Activated CD8-positive, alpha-beta T cell treated with anti-CD3 and anti-CD28 coated beads for 36 hours (primary cell): ENCODE measurements around the gene ITGA6. TPM values are rescaled to one million over a fixed set of nuclear protein-coding genes. Genes with fewer than 3 reads are reported as not detected.
A peak's percentile ranks its signal among the peaks of the same experiment; 100 is the strongest.

ENCODE experiments used
- ATAC-seq: fragments of 200-7000 bp; cut with Tn5 transposase; one replicate; pipeline ENCODE4 v1.10.0; 2021; ENCODE audit warnings: mild to moderate bottlenecking, moderate library complexity
- CTCF ChIA-PET: fragments of 350-600 bp; sonication (Branson Sonifier 250); formaldehyde crosslinking; loops from one replicate; lab custom pipeline; 2021; ENCODE audit warnings: antibody characterized with exemption; lab: Charles Lee
- POLR2A ChIA-PET: fragments of 350-600 bp; sonication (Branson Sonifier 250); formaldehyde crosslinking; loops from one replicate; lab custom pipeline; 2021; ENCODE audit warnings: antibody characterized with exemption; lab: Charles Lee
- DNase-seq: peaks from one replicate; pipeline ENCODE4 v3.0.0-alpha.2; 2020
- H3K27ac Mint-ChIP-seq: one replicate; pipeline ENCODE4 v1.8.0; 2021; ENCODE audit warnings: mild to moderate bottlenecking, mixed read lengths
- H3K27me3 Mint-ChIP-seq: one replicate; pipeline ENCODE4 v1.8.0; 2021; ENCODE audit warnings: mixed read lengths
- H3K36me3 Mint-ChIP-seq: one replicate; pipeline ENCODE4 v1.8.0; 2021; ENCODE audit warnings: low read depth, mixed read lengths
- H3K4me1 Mint-ChIP-seq: one replicate; pipeline ENCODE4 v1.8.0; 2021; ENCODE audit warnings: low read depth, mixed read lengths
- H3K4me3 Mint-ChIP-seq: one replicate; pipeline ENCODE4 v1.8.0; 2021; ENCODE audit warnings: mild to moderate bottlenecking, moderate library complexity, mixed read lengths
- H3K9me3 Mint-ChIP-seq: one replicate; pipeline ENCODE4 v1.8.0; 2021; ENCODE audit warnings: mixed read lengths
- CTCF ChIP-seq: fragments of 200-600 bp; IDR thresholded peaks from one replicate; pipeline ENCODE4 v1.8.0; 2022; ENCODE audit warnings: antibody characterized with exemption, mild to moderate bottlenecking
- intact Hi-C: fragments of 100-400 bp; cut with micrococcal nuclease; formaldehyde crosslinking; loops from one replicate; pipeline ENCODE4 v1.10.0; 2022
- total RNA-seq, 2 experiments: library from RNA; stranded (reverse); gene quantifications; one replicate each; pipeline ENCODE4 v1.2.3, GENCODE V29; 2021

The ITGA6 gene
- total RNA-seq, 2 experiments from 2014 or later = 7.9 to 8.4 TPM

DNA sequence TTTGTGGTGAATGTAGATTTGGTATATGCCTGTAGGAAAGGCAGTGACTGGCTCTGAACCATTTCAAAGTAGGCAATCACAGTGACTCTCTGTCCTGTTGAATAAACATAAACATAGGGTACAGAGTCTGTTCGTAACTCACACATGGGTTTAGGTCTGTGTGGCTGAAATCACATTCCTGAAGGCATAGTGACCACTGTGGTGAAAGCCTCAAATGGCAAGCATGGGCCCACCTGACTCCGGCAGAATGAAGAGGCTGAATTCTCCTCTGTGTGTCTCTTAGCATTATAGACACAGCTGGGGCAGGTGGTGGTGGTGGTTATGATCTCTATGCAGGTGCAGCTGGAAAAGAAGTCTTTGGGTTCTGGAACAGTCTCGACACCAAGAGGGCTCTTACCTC lies 61.2 kb downstream of the ITGA6 start:
- H3K27ac Mint-ChIP-seq = no peak overlapping the region
- POLR2A ChIA-PET = no interaction called here
- ATAC-seq (no peak), DNase-seq (no peak)
- no peak overlapping the region for H3K4me3 Mint-ChIP-seq
- intact Hi-C loops = no loop called here
- peaks cover 41% of the 10 kb centered on the region for H3K36me3 Mint-ChIP-seq
- no peaks in the 10 kb centered on the region for H3K9me3 Mint-ChIP-seq
- H3K27me3 Mint-ChIP-seq = no peaks in the 10 kb centered on the region
- peaks cover 39% of the 10 kb centered on the region for H3K4me1 Mint-ChIP-seq
- no peak for TF ChIP-seq CTCF
- CTCF ChIA-PET = interaction anchor here (2.3 kb wide), 1 partner anchor 22 kb away, joined by 8 read pairs; no protein-coding TSS in a partner anchor

GRCh38 chr2:172489681-172490080 lies 62.3 kb downstream of the ITGA6 start:
- H3K36me3 Mint-ChIP-seq = peaks cover 45% of the 10 kb centered on the region
- intact Hi-C loops = no loop called here
- ATAC-seq = no peak
- H3K9me3 Mint-ChIP-seq = no peaks in the 10 kb centered on the region
- POLR2A ChIA-PET = no interaction called here
- H3K4me1 Mint-ChIP-seq = peaks cover 42% of the 10 kb centered on the region
- no peaks in the 10 kb centered on the region for H3K27me3 Mint-ChIP-seq
- H3K4me3 Mint-ChIP-seq = no peak overlapping the region
- CTCF ChIA-PET = no interaction called here
- TF ChIP-seq CTCF = no peak
- H3K27ac Mint-ChIP-seq = no peak overlapping the region
- DNase-seq = no peak

GRCh38 chr2:172496160-172496608 lies 68.8 kb downstream of the ITGA6 start:
- Mint-ChIP-seq H3K27me3 (no peaks in the 10 kb centered on the region), H3K9me3 (peaks cover 4% of the 10 kb centered on the region), H3K36me3 (peaks cover 48% of the 10 kb centered on the region), H3K4me3 (peak overlapping the region; percentile 24), H3K27ac (peak overlapping the region; percentile 95), H3K4me1 (peaks cover 65% of the 10 kb centered on the region)
- DNase-seq (peak; percentile 18), ATAC-seq (peak; percentile 72)
- intact Hi-C loops = no loop called here
- POLR2A ChIA-PET = no interaction called here
- TF ChIP-seq CTCF = no peak
- CTCF ChIA-PET = interaction anchor here (0.9 to 2.4 kb wide), 6 partner anchors 11 to 369 kb away, joined by 3 to 19 read pairs (median 4); no protein-coding TSS in a partner anchor

DNA sequence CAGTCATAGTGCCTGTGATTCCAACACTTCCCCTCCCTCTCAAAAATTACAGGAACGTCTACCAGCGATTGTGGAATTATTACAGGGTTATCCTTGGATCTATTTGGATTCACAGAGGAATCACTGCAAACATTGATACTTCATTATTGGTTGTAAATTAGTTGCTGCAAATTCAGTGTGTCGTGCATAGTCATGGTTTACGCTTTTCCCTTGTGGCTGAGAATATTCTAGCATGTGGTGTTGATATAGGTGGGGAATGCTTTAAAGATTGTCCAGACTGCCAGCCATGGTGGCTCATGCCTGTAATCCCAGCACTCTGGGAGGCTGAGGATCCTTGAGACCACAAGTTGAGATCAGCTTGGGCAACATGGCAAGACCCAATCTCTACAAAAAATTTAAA lies 79.8 kb downstream of the ITGA6 start:
- ATAC-seq (no peak), DNase-seq (no peak)
- H3K27me3 Mint-ChIP-seq = no peaks in the 10 kb centered on the region
- H3K27ac Mint-ChIP-seq = no peak overlapping the region
- CTCF ChIA-PET = no interaction called here
- peaks cover 54% of the 10 kb centered on the region for H3K36me3 Mint-ChIP-seq
- H3K4me3 Mint-ChIP-seq = no peak overlapping the region
- TF ChIP-seq CTCF = no peak
- POLR2A ChIA-PET = interaction anchor here (1.3 kb wide), 1 partner anchor 9 kb away, joined by 4 read pairs; no protein-coding TSS in a partner anchor
- peaks cover 36% of the 10 kb centered on the region for H3K4me1 Mint-ChIP-seq
- H3K9me3 Mint-ChIP-seq = peaks cover 6% of the 10 kb centered on the region
- intact Hi-C loops = no loop called here

DNA sequence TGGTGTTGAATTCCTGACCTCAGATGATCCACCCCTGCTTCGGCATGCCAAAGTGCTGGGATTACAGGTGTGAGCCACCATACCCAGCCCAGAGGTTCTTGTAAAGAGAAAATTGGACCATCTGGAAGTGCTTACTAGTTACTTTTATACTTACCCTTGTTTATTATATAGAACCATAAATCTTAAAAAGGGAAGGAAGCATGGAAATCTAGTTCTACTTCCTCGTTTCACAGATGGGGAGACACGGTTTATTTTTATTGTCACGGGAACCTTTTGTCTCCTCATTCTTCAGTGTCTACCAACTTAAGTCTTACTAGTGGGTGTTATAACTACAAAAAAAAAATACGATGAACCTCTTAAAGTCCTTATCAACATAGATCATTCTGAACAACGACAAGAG lies 82.7 kb downstream of the ITGA6 start:
- no peak for TF ChIP-seq CTCF
- DNase-seq = no peak
- POLR2A ChIA-PET = interaction anchor here (1.4 kb wide), 1 partner anchor 16 kb away, joined by 4 read pairs; no protein-coding TSS in a partner anchor
- H3K36me3 Mint-ChIP-seq = peaks cover 70% of the 10 kb centered on the region
- peaks cover 24% of the 10 kb centered on the region for H3K9me3 Mint-ChIP-seq
- intact Hi-C loops = no loop called here
- peaks cover 28% of the 10 kb centered on the region for H3K4me1 Mint-ChIP-seq
- no peak for ATAC-seq
- H3K4me3 Mint-ChIP-seq = no peak overlapping the region
- peak overlapping the region; percentile 50 for H3K27ac Mint-ChIP-seq
- CTCF ChIA-PET = no interaction called here
- no peaks in the 10 kb centered on the region for H3K27me3 Mint-ChIP-seq
